IMR-90 (cell line): ENCODE measurements around the gene KMT2E.
A peak's percentile ranks its signal among the peaks of the same experiment; 100 is the strongest.

Experiments
- BHLHE40 ChIP-seq: fragments of 150-350 bp; IDR thresholded peaks from 2 replicates; pipeline ENCODE4 v1.6.1; 2016; ENCODE audit warnings: mild to moderate bottlenecking, low read depth, low read length
- CHD1 ChIP-seq: IDR thresholded peaks from 2 replicates; pipeline ENCODE4 v1.6.1; 2012; ENCODE audit warnings: low read depth, low read length, improper control_type of control experiment
- CTCF ChIP-seq: conservative IDR thresholded peaks from 2 replicates; pipeline ENCODE4 v1.5.1; 2012; ENCODE audit warnings: mild to moderate bottlenecking, low read depth, low read length, improper control_type of control experiment
- MAZ ChIP-seq: IDR thresholded peaks from 2 replicates; pipeline ENCODE4 v1.6.1; 2012; ENCODE audit warnings: low read depth, mild to moderate bottlenecking, low read length, improper control_type of control experiment, moderate library complexity, borderline replicate concordance
- POLR2A ChIP-seq: IDR thresholded peaks from 2 replicates; pipeline ENCODE4 v1.6.1; 2012; ENCODE audit warnings: mild to moderate bottlenecking, low read depth, low read length
- RAD21 ChIP-seq: IDR thresholded peaks from 2 replicates; pipeline ENCODE4 v1.6.1; 2012; ENCODE audit warnings: low read length, improper control_type of control experiment
- RFX5 ChIP-seq: IDR thresholded peaks from 2 replicates; pipeline ENCODE4 v1.8.0; 2012; ENCODE audit warnings: low read depth, mild to moderate bottlenecking, low read length, moderate library complexity

GRCh38 chr7:105013221-105013815 is 687 bp upstream of the KMT2E start:
- peak; percentile 97 for TF ChIP-seq POLR2A
- TF ChIP-seq CTCF, result peak; percentile 57
- TF ChIP-seq MAZ, result peak; percentile 63; the same call in 1 of the 2 replicates
- no peak for TF ChIP-seq BHLHE40
- TF ChIP-seq RFX5, result no peak
- peak; percentile 3; the same call in 1 of the 2 replicates for TF ChIP-seq RAD21
- TF ChIP-seq CHD1, result peak; percentile 95
